Activated T-cell treated with anti-CD3 and anti-CD28 coated beads for 4 hours (primary cell): ENCODE data around the gene FAM174B.
"Not testable (repeated sequence)": the region's sequence is repeated elsewhere in the genome, so short reads cannot be mapped to it uniquely, and the experiment has no call there.

Experiments used
- DNase-seq: peaks from one replicate; pipeline ENCODE4 v3.0.0-alpha.2; 2020

FAM174B gene

GRCh38 chr15:92617549-92618520, 37.7 kb downstream of the FAM174B start:
- DNase-seq = no peak

GRCh38 chr15:92616621-92617548, 38.7 kb downstream of the FAM174B start:
- DNase-seq = no peak

GRCh38 chr15:92614791-92615785, 40.5 kb downstream of the FAM174B start:
- DNase-seq = no peak

- no peak for DNase-seq
These were observed 41.3 kb downstream of the FAM174B start for GRCh38 chr15:92614301-92614700.

- no peak for DNase-seq
These were observed 41.7 kb downstream of the FAM174B start for GRCh38 chr15:92613841-92614240.

GRCh38 chr15:92612891-92613290, 42.7 kb downstream of the FAM174B start:
- DNase-seq = no peak

GRCh38 chr15:92611995-92612745, 43.4 kb downstream of the FAM174B start:
- no peak for DNase-seq

- DNase-seq = no peak
These were observed 44.4 kb downstream of the FAM174B start for GRCh38 chr15:92611150-92611549.

GRCh38 chr15:92610101-92610520, 45.5 kb downstream of the FAM174B start:
- no peak for DNase-seq

- DNase-seq = no peak
These were observed 46.5 kb downstream of the FAM174B start for GRCh38 chr15:92608866-92609700.

- not testable (repeated sequence) for DNase-seq
These were observed 48.8 kb downstream of the FAM174B start for GRCh38 chr15:92606836-92607150.

GRCh38 chr15:92606126-92606835, 49.3 kb downstream of the FAM174B start:
- DNase-seq = no peak

- DNase-seq = no peak
These were observed 50.2 kb downstream of the FAM174B start for GRCh38 chr15:92605225-92605944.

GRCh38 chr15:92603743-92604470, 51.7 kb downstream of the FAM174B start:
- DNase-seq = no peak

- DNase-seq = no peak
These were observed 52.3 kb downstream of the FAM174B start for GRCh38 chr15:92603278-92603677.

GRCh38 chr15:92602267-92602593, 53.3 kb downstream of the FAM174B start:
- no peak for DNase-seq

GRCh38 chr15:92601592-92602266, 53.8 kb downstream of the FAM174B start:
- no peak for DNase-seq

- no peak for DNase-seq
These were observed 54.7 kb downstream of the FAM174B start for GRCh38 chr15:92600856-92601255.
